Right ventricle myocardium inferior (tissue), 1 donor: ENCODE data around the gene HDAC9. TPM values are rescaled to one million over a fixed set of nuclear protein-coding genes. Genes with fewer than 3 reads are reported as not detected.

Experiments used
- ATAC-seq: fragments of 200-7000 bp; cut with Tn5 transposase; one replicate; pipeline ENCODE4 v1.9.1; 2020; ENCODE audit warnings: mild to moderate bottlenecking, moderate library complexity
- DNase-seq: peaks from one replicate; pipeline ENCODE4 v3.0.0; 2021; ENCODE audit errors: missing footprints
- intact Hi-C: fragments of 100-400 bp; cut with DNase I; formaldehyde crosslinking; loops from one replicate; pipeline ENCODE4 v1.11.0; 2022
- total RNA-seq: library from RNA; stranded (reverse); fragmentation: NEBNext Ultra II Directional; extraction: Animal tissue kit (Norgen Biotek cat#: 25700); gene quantifications from one replicate; pipeline ENCODE4 v1.2.1, GENCODE V29; 2021
- donor health status: DM: no; HTN: yes; CAD: no; lungs with severe emphysema.

The HDAC9 gene
- total RNA-seq, 1 donor from 2014 or later = 25.3 TPM

- intact Hi-C loops = loop anchor here (5.0 kb wide), 1 partner anchor 45 kb away; the partner anchor contains the start of gene HDAC9
- ATAC-seq (no peak), DNase-seq (no peak)
Observed at GRCh38 chr7:18541871-18542212, 46.3 kb downstream of the HDAC9 start.

- DNase-seq (no peak), ATAC-seq (no peak)
- intact Hi-C loops = no loop called here
Observed at GRCh38 chr7:18546576-18546975, 51.0 kb downstream of the HDAC9 start.

- ATAC-seq = no peak
- intact Hi-C loops = no loop called here
Observed at GRCh38 chr7:18547509-18548187, 52.1 kb downstream of the HDAC9 start.

GRCh38 chr7:18548534-18548933 lies 53.0 kb downstream of the HDAC9 start:
- intact Hi-C loops = no loop called here
- ATAC-seq (no peak), DNase-seq (no peak)

More at GRCh38 chr7:18547509-18548187, 52.1 kb downstream of the HDAC9 start:
- no peak for DNase-seq

- intact Hi-C loops = no loop called here
- DNase-seq (no peak), ATAC-seq (no peak)
Observed at GRCh38 chr7:18550574-18550973, 55.0 kb downstream of the HDAC9 start.

GRCh38 chr7:18552316-18552916 lies 56.9 kb downstream of the HDAC9 start:
- DNase-seq (no peak), ATAC-seq (no peak)
- intact Hi-C loops = no loop called here

- intact Hi-C loops = no loop called here
- no peak for ATAC-seq
Observed at GRCh38 chr7:18552943-18553604, 57.5 kb downstream of the HDAC9 start.

GRCh38 chr7:18553605-18554003 lies 58.1 kb downstream of the HDAC9 start:
- intact Hi-C loops = no loop called here
- ATAC-seq (no peak), DNase-seq (no peak)

More at GRCh38 chr7:18552943-18553604, 57.5 kb downstream of the HDAC9 start:
- no peak for DNase-seq

- DNase-seq (no peak), ATAC-seq (no peak)
- intact Hi-C loops = loop anchor here (5.0 kb wide), 1 partner anchor 58 kb away; the partner anchor contains the start of gene HDAC9
Observed at GRCh38 chr7:18555120-18555519, 59.6 kb downstream of the HDAC9 start.

GRCh38 chr7:18555968-18556367 lies 60.4 kb downstream of the HDAC9 start:
- no peak for DNase-seq
- no peak for ATAC-seq
- intact Hi-C loops = loop anchor here (5.0 kb wide), 1 partner anchor 59 kb away; the partner anchor contains the start of gene HDAC9

GRCh38 chr7:18558503-18558902 lies 63.0 kb downstream of the HDAC9 start:
- DNase-seq = no peak
- intact Hi-C loops = loop anchor here (5.0 kb wide), 1 partner anchor 61 kb away; the partner anchor contains the start of gene HDAC9
- ATAC-seq = no peak

- intact Hi-C loops = loop anchor here (5.0 kb wide), 1 partner anchor 62 kb away; the partner anchor contains the start of gene HDAC9
- no peak for ATAC-seq
- DNase-seq = no peak
Observed at GRCh38 chr7:18558910-18559309, 63.4 kb downstream of the HDAC9 start.

GRCh38 chr7:18559756-18560155 lies 64.2 kb downstream of the HDAC9 start:
- no peak for ATAC-seq
- DNase-seq = no peak
- intact Hi-C loops = loop anchor here (5.0 kb wide), 1 partner anchor 62 kb away; the partner anchor contains the start of gene HDAC9

- ATAC-seq = no peak
- DNase-seq = no peak
- intact Hi-C loops = no loop called here
Observed at GRCh38 chr7:18564779-18565178, 69.2 kb downstream of the HDAC9 start.

GRCh38 chr7:18565337-18565736 lies 69.8 kb downstream of the HDAC9 start:
- ATAC-seq = no peak
- no peak for DNase-seq
- intact Hi-C loops = no loop called here

- intact Hi-C loops = no loop called here
- ATAC-seq (no peak), DNase-seq (no peak)
Observed at GRCh38 chr7:18566205-18566604, 70.7 kb downstream of the HDAC9 start.

GRCh38 chr7:18566829-18567228 lies 71.3 kb downstream of the HDAC9 start:
- intact Hi-C loops = no loop called here
- ATAC-seq = no peak

GRCh38 chr7:18570441-18570840 lies 74.9 kb downstream of the HDAC9 start:
- intact Hi-C loops = loop anchor here (2.0 to 5.0 kb wide), 2 partner anchors 73 to 214 kb away; partner anchors contain the start of gene HDAC9
- ATAC-seq (no peak), DNase-seq (no peak)

More at GRCh38 chr7:18566829-18567228, 71.3 kb downstream of the HDAC9 start:
- no peak for DNase-seq

GRCh38 chr7:18570890-18571478 lies 75.4 kb downstream of the HDAC9 start:
- intact Hi-C loops = loop anchor here (2.0 to 5.0 kb wide), 2 partner anchors 74 to 214 kb away; partner anchors contain the start of gene HDAC9
- no peak for ATAC-seq
- DNase-seq = no peak
